Umbilical cord (tissue), 2 donors: Measurements from ENCODE around the gene ST13. TPM values are rescaled to one million over a fixed set of nuclear protein-coding genes. Genes with fewer than 3 reads are reported as not detected.
"Not testable (repeated sequence)": the region's sequence is repeated elsewhere in the genome, so short reads cannot be mapped to it uniquely, and the experiment has no call there.

Experiments used
- DNase-seq: peaks from one replicate; pipeline ENCODE4 v3.0.0-alpha.2; 2015; ENCODE audit warnings: low spot score
- total RNA-seq: library from RNA; depleted of rRNA; stranded (reverse); fragments of >200 nt; gene quantifications from one replicate; pipeline ENCODE4 v1.2.3, GENCODE V29; 2014; ENCODE audit warnings: low replicate concordance; ENCODE audit not compliant: insufficient read depth

ST13 gene
- total RNA-seq: 177 TPM

DNA sequence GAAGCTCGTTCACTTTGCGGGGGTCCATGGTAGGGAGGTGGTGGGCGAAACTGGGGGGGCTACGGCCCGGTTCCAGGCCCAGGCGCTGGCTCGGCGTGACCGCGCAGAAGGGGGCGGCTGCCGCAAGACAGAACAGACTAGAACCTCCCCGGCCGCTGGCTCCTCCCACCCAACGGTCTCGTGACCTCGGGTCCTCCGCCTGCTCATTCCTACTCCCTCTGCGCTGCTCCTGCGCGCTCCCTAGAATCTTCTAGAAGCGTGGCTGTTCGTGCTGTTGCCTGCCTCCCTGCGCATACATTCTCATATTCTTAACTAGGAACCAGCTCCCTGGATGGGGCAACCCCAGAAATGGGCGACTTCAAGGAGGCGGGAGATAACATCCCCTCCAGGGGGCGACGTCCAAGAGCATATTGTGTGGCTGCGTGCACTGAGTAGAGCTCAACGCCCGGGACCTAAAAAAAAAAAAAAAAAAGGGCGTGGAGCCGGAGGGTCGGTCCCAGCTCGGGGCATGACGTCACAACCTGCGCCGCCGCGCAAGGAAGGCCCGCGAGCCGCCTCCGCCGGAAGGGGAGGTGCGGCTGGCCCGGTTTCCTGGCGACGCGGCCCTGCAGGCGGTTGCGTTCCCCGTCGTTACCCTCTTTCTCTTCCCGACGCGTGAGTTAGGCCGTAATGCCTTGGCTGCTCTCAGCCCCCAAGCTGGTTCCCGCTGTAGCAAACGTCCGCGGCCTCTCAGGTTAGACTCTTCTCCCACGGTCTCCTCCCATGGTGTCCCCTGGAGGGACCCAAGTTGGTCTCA is at the start of gene ST13, which contains the start of gene XPNPEP3:
Gene ST13 (minus strand): TSS at position 127 of the 796 bp plus-strand sequence. CDS start 99 bp downstream, at position 28.
Gene XPNPEP3 (plus strand): TSS at position 636 of the 796 bp plus-strand sequence. CDS start 34 bp downstream, at position 670.
- DNase-seq: peak; percentile 99

DNA sequence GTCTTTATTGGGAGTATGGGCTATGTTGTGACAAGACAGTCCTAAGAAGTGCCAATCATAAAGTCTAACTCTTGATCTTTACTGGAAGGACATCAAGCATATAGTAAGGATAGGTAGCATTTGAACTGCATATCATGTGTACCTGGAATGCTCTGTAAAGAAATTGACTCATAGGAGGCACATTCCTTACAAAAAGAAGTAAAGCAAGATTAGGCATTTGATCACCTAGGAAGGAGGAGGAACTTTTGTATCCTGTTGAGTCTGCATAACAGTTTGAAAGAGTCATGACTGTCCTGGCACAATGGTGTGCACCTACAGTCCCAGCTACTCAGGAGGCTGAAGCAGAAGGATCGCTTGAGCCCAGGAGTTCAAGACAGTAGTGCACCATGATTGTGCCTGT is 47.7 kb upstream of the ST13 start:
- no peak for DNase-seq

DNA sequence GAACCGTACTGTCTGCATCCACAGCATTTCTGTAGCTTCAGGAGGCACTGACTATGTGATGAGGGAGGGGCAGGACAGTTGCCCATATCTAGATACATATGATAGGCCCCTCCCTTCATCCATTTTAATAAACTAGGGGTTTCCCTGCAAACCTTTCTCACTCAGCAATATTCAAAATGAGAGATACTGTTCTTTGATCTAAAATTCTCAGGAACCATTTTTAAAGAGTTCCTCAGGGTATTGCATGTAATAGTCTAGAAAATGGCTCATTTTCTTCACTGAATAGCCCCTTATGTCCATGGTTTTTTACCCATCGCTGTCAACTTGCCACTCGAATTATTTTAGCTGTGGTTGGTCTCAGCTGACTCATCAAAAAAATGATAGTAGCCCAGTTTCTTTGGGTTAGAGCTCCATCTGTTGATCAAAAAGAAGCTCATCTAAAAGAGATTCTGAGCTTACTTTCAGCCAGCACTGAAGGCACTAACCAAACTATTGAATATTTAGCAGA is 42.5 kb upstream of the ST13 start:
- DNase-seq: peak; percentile 70

- DNase-seq: no peak
Measured at GRCh38 chr22:40894417-40894816, 38.0 kb upstream of the ST13 start.

DNA sequence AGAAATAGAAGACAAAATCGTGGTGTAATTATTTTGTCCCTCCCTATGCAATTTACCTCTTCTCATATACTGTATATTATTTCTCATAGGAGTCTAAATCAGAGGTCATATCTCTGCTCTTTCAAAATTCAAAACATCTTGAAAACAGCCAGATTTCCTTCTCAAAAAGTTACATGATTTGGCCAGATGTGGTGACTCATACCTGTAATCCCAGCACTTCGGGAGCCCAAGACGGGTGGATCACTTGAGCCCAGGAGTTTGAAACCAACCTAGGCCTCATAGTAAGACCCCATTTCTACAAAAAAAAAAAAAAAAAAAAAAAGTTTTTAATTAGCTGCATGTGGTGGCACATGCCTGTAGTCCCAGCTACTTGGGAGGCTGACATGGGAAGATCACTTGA is 34.4 kb upstream of the ST13 start:
- DNase-seq: peak; percentile 12

DNA sequence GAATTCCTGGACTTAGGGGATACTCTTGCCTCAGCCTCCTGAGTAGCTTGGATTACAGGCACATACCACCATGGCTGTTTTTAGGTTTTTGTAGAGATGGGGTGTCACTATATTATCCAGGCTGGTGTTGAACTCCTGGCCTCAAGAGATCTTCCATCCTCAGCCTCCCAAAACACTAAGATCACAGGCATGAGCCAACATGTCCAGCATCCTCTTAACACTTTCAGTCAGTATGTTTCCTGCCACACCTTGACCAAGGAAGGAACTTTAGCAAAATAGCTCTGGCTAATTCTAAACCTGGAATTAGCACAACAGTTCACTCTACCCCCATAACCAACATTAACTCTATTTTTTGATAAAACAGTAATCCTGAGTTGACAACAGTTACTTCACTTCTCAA is 32.7 kb upstream of the ST13 start:
- DNase-seq: no peak

- DNase-seq: no peak
Measured at GRCh38 chr22:40878922-40879321, 22.5 kb upstream of the ST13 start.

DNA sequence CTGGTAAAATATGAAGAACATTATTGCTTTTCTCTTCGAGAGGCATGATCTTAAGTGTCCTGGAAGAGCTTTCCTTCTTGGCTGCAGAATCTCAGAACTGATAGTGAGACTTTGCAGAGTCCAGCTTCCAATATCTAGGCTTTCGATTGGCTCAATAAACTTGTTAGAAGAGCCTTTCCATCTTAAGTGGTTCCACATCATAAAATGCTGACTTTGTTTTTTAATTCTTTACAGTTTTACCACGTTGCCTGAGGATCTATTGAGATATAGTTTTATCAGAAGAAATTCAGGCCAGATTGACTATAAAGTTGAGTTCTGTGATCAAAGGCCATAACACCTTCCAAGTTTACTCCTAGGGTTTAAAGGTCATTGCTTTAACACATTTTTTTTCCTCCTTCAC is 21.0 kb upstream of the ST13 start:
- peak; percentile 72 for DNase-seq

- no peak for DNase-seq
Measured at GRCh38 chr22:40876907-40877306, 20.5 kb upstream of the ST13 start.

- no peak for DNase-seq
Measured at GRCh38 chr22:40875111-40875510, 18.7 kb upstream of the ST13 start.

- no peak for DNase-seq
Measured at GRCh38 chr22:40874016-40874415, 17.6 kb upstream of the ST13 start.

- DNase-seq: not testable (repeated sequence)
Measured at GRCh38 chr22:40868379-40868778, 11.9 kb upstream of the ST13 start.

- no peak for DNase-seq
Measured at GRCh38 chr22:40867109-40867508, 10.7 kb upstream of the ST13 start.

- no peak for DNase-seq
Measured at GRCh38 chr22:40862537-40862936, 6.1 kb upstream of the ST13 start.

DNA sequence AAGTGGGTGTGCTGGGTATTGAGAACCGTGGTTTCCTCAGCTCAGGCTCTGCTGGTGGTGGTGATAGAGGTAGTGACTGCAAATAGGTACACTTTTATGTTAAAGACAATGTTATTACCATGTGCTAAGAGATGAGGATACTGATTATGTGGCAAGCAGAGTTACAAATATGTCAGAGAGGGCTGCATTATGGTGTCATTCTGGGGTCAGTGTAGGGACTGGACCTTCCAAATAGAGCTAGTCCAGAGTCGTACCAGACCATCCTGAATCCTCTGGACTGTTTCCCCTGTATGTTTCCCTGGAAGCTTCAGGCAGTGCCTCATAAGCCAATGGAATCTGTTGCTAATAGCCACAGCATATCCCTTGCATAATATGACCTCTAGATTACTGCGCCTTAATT is 5.6 kb upstream of the ST13 start, which contains the start of gene DNAJB7:
Gene DNAJB7 (minus strand): TSS at position 101 of the 400 bp plus-strand sequence. CDS start 119 bp downstream, outside the sequence.
- DNase-seq: no peak

- peak; percentile 14 for DNase-seq
Measured at GRCh38 chr22:40857309-40857855, 943 bp upstream of the ST13 start.

- DNase-seq: peak; percentile 54
Measured at GRCh38 chr22:40855979-40856512, 393 bp downstream of the ST13 start.

- no peak for DNase-seq
Measured at GRCh38 chr22:40855071-40855978, 1.1 kb downstream of the ST13 start.

DNA sequence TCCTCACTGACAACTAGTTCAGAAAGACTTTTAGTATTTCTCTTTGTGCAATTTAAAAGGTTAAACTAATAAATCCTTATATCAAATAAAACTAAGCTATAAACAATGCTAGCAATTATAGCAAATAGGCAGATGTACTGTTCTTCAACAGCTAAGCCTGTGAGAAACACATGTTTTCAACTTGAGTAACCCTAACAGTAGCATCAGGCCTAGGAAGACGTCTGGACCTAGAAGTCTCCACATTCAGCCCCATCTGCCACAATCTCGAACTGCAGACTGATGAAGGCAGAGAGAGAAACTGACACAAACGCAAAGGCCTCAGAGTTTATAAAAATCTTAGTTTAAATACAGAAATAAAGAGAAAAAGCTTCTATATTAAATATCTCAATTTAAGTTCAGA is 2.5 kb downstream of the ST13 start:
- no peak for DNase-seq

DNA sequence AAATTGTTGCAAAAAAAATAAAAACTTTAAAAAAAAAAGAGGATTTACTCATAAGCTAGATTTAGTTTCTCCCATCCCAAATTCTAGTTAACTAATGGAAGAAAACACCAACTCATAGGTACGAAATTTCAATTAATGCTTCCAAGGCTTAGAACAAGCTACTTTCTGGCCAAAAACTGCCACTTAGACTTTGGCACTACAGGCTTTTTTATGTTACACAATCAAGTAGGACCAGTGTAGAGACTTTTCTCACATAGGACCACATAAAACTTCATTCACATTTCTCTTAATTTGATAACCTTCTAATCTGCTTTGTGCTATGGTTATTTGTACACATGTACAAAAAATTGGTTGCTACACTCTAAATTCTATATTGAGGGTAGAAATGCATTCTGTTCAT is 3.1 kb downstream of the ST13 start:
- no peak for DNase-seq

DNA sequence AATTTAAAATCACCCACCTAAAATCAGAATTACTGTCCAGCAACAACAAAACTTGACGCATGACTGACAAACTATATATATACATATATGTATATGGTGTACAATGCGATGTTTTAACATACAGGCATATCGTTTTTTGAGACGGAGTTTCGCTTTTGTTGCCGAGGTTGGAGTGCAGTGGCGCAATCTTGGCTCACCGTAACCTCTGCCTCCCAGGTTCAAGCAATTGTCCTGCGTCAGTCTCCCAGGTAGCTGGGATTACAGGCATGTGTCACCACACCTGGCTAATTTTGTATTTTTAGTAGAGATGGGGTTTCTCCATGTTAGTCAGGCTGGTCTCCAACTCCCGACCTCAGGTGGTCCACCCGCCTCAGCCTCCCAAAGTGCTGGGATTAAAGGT is 10.6 kb downstream of the ST13 start:
- not testable (repeated sequence) for DNase-seq
